ENCODE data around the gene OOSP2. TPM values are rescaled to one million over a fixed set of nuclear protein-coding genes. Genes with fewer than 3 reads are reported as not detected.
"Not testable (repeated sequence)": the region's sequence is repeated elsewhere in the genome, so short reads cannot be mapped to it uniquely, and the experiment has no call there.

OOSP2 gene
- total RNA-seq, 4 donors from 2014 or later = not detected

GRCh38 chr11:60064111-60064510, 23.9 kb downstream of the OOSP2 start:
- Histone ChIP-seq H3K27ac (no peak overlapping the region), H3K27me3 (no peaks in the 10 kb centered on the region), H3K4me1 (no peaks in the 10 kb centered on the region), H3K9me3 (no peaks in the 10 kb centered on the region), H3K36me3 (no peaks in the 10 kb centered on the region), H3K4me3 (no peak overlapping the region)
- TF ChIP-seq POLR2AphosphoS5 (IDR thresholded peaks at IDR 0.05) (no peak), EP300 (IDR thresholded peaks at IDR 0.05) (no peak), POLR2A (IDR thresholded peaks at IDR 0.05) (no peak), CTCF (IDR thresholded peaks at IDR 0.05) (no peak)
- no peak for ATAC-seq
- 47 to 77% methylated on average over 1 of the region's 1 CpG for WGBS, 2 donors (ENCODE audit: low coverage in 1 of 2)

DNA sequence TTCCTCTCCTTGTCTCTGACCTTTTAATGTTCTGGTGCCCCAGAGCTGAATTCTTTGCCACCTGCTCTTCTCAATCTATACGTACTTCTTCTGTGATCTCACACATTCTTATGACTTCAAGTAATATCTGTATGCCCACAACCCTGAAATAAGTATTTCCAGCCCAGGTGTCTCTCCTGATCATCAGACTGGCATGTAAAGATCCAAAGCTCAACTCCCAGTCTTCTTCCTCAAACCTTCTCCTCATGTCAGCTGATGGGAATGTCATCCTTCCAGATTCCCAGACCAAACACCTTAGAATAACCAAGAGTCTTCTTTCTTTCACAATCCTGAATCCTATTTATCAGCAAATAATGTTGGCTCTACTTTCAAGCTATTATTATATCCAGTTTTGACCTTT, 25.6 kb downstream of the OOSP2 start:
- no peak for ATAC-seq
- Histone ChIP-seq H3K27ac (no peak overlapping the region), H3K4me3 (no peak overlapping the region), H3K9me3 (no peaks in the 10 kb centered on the region), H3K4me1 (no peaks in the 10 kb centered on the region), H3K36me3 (no peaks in the 10 kb centered on the region), H3K27me3 (no peaks in the 10 kb centered on the region)
- WGBS, 2 donors (ENCODE audit: low coverage in 1 of 2) = 67 to 88% methylated on average over 1 of the region's 1 CpG
- no peak for TF ChIP-seq EP300 (IDR thresholded peaks at IDR 0.05)
- TF ChIP-seq POLR2AphosphoS5 (IDR thresholded peaks at IDR 0.05) = no peak
- no peak for TF ChIP-seq CTCF (IDR thresholded peaks at IDR 0.05)
- TF ChIP-seq POLR2A (IDR thresholded peaks at IDR 0.05) = no peak

- 29 to 75% methylated on average over 1 to 2 of the region's 2 CpGs for WGBS, 2 donors (ENCODE audit: low coverage in 1 of 2)
- H3K27me3 ChIP-seq = no peaks in the 10 kb centered on the region
Observed at GRCh38 chr11:60069450-60069849, 29.2 kb downstream of the OOSP2 start.

DNA sequence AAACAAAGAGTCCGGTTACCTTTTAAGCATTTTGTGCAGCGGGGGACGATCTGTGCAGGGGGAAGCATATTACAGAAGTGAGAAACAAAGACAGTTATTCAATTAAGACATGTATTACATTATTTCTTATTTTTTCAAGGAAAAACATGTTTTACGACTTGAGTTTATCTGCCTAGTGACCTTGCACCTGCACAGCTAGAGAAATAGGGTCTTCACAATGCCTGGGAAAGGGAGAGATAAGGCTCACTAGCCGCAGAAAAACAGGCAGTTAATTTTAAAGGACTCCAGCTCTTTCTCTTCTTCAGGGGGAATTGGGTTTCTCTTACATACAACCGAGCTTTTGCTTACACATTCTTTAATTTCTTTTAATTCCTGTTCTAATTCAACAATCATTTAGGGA, 31.4 kb downstream of the OOSP2 start:
- WGBS, 2 donors (ENCODE audit: low coverage in 1 of 2) = 76 to 82% methylated on average over 6 of the region's 6 CpGs
- not testable (repeated sequence) for H3K9me3 ChIP-seq, H3K4me3 ChIP-seq, H3K27ac ChIP-seq, ATAC-seq, H3K36me3 ChIP-seq, H3K27me3 ChIP-seq, H3K4me1 ChIP-seq

More at GRCh38 chr11:60069450-60069849, 29.2 kb downstream of the OOSP2 start:
- no peak for ATAC-seq
- Histone ChIP-seq H3K36me3 (no peaks in the 10 kb centered on the region), H3K4me3 (no peak overlapping the region), H3K27ac (no peak overlapping the region), H3K9me3 (no peaks in the 10 kb centered on the region), H3K4me1 (no peaks in the 10 kb centered on the region)
- TF ChIP-seq POLR2A (IDR thresholded peaks at IDR 0.05) = no peak
- TF ChIP-seq CTCF (IDR thresholded peaks at IDR 0.05) = no peak
- TF ChIP-seq POLR2AphosphoS5 (IDR thresholded peaks at IDR 0.05) = no peak
- no peak for TF ChIP-seq EP300 (IDR thresholded peaks at IDR 0.05)

GRCh38 chr11:60077216-60077817, 37.1 kb downstream of the OOSP2 start:
- TF ChIP-seq POLR2AphosphoS5 (IDR thresholded peaks at IDR 0.05) = no peak
- no peak for TF ChIP-seq POLR2A (IDR thresholded peaks at IDR 0.05)
- TF ChIP-seq CTCF (IDR thresholded peaks at IDR 0.05) = no peak
- TF ChIP-seq EP300 (IDR thresholded peaks at IDR 0.05) = no peak
- Histone ChIP-seq H3K4me3 (no peak overlapping the region), H3K4me1 (no peaks in the 10 kb centered on the region), H3K36me3 (no peaks in the 10 kb centered on the region), H3K27me3 (no peaks in the 10 kb centered on the region), H3K27ac (no peak overlapping the region), H3K9me3 (peaks cover 0 to 5% (median 0%) of the 10 kb centered on the region in 3 donors)
- 74 to 85% methylated on average over 13 to 14 of the region's 15 CpGs for WGBS, 2 donors (ENCODE audit: low coverage in 1 of 2)
- no peak for ATAC-seq
